Esophagus muscularis mucosa (tissue), 4 donors: ENCODE results near the gene TCF7L2. TPM values are rescaled to one million over a fixed set of nuclear protein-coding genes. Genes with fewer than 3 reads are reported as not detected.

Experiments used
- DNase-seq: peaks from one replicate; pipeline ENCODE4 v3.0.0-alpha.2; 2017; ENCODE audit errors: extremely low spot score
- H3K27ac ChIP-seq, 4 donors: fragments of 200-600 bp; sonication (generic); replicated peaks in 1 of 4; 1 replicate in 3 of 4; 2 replicates in 1 of 4; pipeline ENCODE4 v1.5.1; 2016 to 2019; ENCODE audit warnings: mild to moderate bottlenecking in 1 of 4
- H3K27me3 ChIP-seq, 4 donors: fragments of 200-600 bp; sonication (generic); one replicate each; pipeline versions ENCODE4 v1.5.1 to v1.6.0; 2016 to 2019
- H3K36me3 ChIP-seq, 4 donors: fragments of 200-600 bp; sonication (generic); one replicate each; pipeline ENCODE4 v1.5.1; 2016 to 2019
- H3K4me1 ChIP-seq, 4 donors: fragments of 200-600 bp; sonication (generic); one replicate each; pipeline ENCODE4 v1.5.1; 2016 to 2019
- H3K4me3 ChIP-seq, 4 donors: fragments of 200-600 bp; sonication (generic); 1 replicate in 2 of 4; 2 replicates in 2 of 4; pipeline ENCODE4 v1.5.1; 2016 to 2019; ENCODE audit warnings: mild to moderate bottlenecking in 4 of 4, moderate library complexity in 1 of 4
- H3K9me3 ChIP-seq, 4 donors: fragments of 200-600 bp; sonication (generic); 1 replicate in 3 of 4; 2 replicates in 1 of 4; pipeline ENCODE4 v1.5.1; 2016 to 2019
- EP300 ChIP-seq: sonication (generic); formaldehyde crosslinking; IDR thresholded peaks from one replicate; pipeline ENCODE4 v1.6.1; 2017; ENCODE audit warnings: antibody characterized with exemption
- POLR2A ChIP-seq: fragments of 450-650 bp; IDR thresholded peaks from one replicate; pipeline ENCODE4 v1.6.1; 2017; ENCODE audit warnings: antibody characterized with exemption, moderate library complexity, mild to moderate bottlenecking, low read depth
- POLR2AphosphoS5 ChIP-seq, 2 donors: sonication (generic); formaldehyde crosslinking; IDR thresholded peaks; one replicate each; pipeline ENCODE4 v1.6.1; 2017; ENCODE audit warnings: antibody characterized with exemption in 2 of 2
- WGBS: methylation state at CpG from one replicate; pipeline ENCODE4 v1.1.5; 2018; 5-methylcytosine and 5-hydroxymethylcytosine counted together
- intact Hi-C: fragments of 100-400 bp; cut with DNase I; formaldehyde crosslinking; loops from one replicate; pipeline ENCODE4 v1.15.1; 2023
- total RNA-seq, 4 donors: library from RNA; depleted of rRNA; stranded (reverse); fragments of >200 nt; gene quantifications; one replicate each; pipeline versions ENCODE4 v1.1.0 to v1.2.1, GENCODE V29; 2016
- TF ChIP-seq, protein P1 (sequence below), 3 experiments: fragments of 200-600 bp in 2 of 3; fragments of 450-650 bp in 1 of 3; sonication (generic) in 2 of 3; IDR thresholded peaks; one replicate each; pipeline ENCODE4 v1.5.1; 2017 to 2019; ENCODE audit warnings: antibody characterized with exemption in 3 of 3, mild to moderate bottlenecking in 2 of 3, moderate library complexity in 1 of 3

TCF7L2 gene
- total RNA-seq, 4 donors from 2014 or later: 7.8 to 24.1 (median 19.2) TPM

GRCh38 chr10:113118882-113119281, 168.8 kb downstream of the TCF7L2 start:
- Histone ChIP-seq H3K36me3 (no peaks in the 10 kb centered on the region), H3K27ac (no peak overlapping the region), H3K9me3 (no peaks in the 10 kb centered on the region), H3K4me3 (no peak overlapping the region), H3K27me3 (no peaks in the 10 kb centered on the region), H3K4me1 (no peaks in the 10 kb centered on the region)
- intact Hi-C loops: no loop called here
- TF ChIP-seq EP300: no peak
- TF ChIP-seq, protein P1, sequence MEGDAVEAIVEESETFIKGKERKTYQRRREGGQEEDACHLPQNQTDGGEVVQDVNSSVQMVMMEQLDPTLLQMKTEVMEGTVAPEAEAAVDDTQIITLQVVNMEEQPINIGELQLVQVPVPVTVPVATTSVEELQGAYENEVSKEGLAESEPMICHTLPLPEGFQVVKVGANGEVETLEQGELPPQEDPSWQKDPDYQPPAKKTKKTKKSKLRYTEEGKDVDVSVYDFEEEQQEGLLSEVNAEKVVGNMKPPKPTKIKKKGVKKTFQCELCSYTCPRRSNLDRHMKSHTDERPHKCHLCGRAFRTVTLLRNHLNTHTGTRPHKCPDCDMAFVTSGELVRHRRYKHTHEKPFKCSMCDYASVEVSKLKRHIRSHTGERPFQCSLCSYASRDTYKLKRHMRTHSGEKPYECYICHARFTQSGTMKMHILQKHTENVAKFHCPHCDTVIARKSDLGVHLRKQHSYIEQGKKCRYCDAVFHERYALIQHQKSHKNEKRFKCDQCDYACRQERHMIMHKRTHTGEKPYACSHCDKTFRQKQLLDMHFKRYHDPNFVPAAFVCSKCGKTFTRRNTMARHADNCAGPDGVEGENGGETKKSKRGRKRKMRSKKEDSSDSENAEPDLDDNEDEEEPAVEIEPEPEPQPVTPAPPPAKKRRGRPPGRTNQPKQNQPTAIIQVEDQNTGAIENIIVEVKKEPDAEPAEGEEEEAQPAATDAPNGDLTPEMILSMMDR (IDR thresholded peaks at IDR 0.05): no peak
- no peak for TF ChIP-seq POLR2AphosphoS5 (IDR thresholded peaks at IDR 0.05)
- no peak for TF ChIP-seq POLR2A
- 93% methylated on average over 15 of the region's 15 CpGs for WGBS
- no peak for DNase-seq

DNA sequence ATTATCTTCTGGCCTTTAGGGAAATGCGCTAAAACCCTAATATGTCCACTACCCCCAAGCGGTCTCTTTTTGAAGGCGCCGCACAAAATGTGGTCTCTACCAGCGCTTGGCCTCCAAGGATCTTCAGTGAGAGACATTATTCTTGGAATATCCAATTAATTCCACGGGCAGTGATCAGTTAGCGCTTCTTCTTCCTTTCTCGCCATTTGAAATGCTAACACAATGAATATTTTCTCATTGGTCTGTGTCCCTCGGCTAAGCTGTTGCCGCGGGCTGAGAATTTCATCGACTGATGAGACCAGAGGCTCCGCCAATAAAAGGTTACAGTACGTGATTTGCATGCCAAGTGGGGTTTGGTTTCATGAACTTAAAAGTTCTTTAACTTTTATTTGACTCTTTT, 169.8 kb downstream of the TCF7L2 start:
- intact Hi-C loops: no loop called here
- TF ChIP-seq, protein P1 (IDR thresholded peaks at IDR 0.05): no peak
- no peak for TF ChIP-seq POLR2AphosphoS5 (IDR thresholded peaks at IDR 0.05)
- no peak for TF ChIP-seq POLR2A
- no peak for TF ChIP-seq EP300
- no peaks in the 10 kb centered on the region for H3K36me3 ChIP-seq
- no peak overlapping the region for H3K27ac ChIP-seq
- DNase-seq: no peak
- no peaks in the 10 kb centered on the region for H3K4me1 ChIP-seq
- no peaks in the 10 kb centered on the region for H3K9me3 ChIP-seq
- WGBS: 97% methylated on average over 14 of the region's 14 CpGs
- no peak overlapping the region for H3K4me3 ChIP-seq
- H3K27me3 ChIP-seq: no peaks in the 10 kb centered on the region

DNA sequence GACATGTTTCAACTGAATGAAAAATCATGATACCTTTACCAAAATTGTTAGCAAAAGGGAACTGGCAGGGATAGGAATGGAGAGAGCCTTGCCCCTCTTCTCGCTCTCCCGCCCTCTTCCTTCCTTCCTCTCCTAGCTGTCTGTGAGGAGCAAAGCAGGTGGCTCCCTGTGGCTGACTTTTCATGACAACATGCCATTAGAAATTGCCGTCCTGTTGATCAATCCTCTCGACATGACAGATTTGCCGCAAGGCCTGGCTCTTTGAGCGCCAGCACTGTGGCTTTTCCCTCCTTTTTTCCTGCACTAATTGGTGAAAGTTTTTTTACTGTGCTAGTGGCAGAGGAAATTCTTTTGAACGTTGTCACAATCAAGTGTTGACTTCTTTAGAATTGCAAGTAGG, 171.1 kb downstream of the TCF7L2 start:
- 75% methylated on average over 7 of the region's 7 CpGs for WGBS
- Histone ChIP-seq H3K4me3 (no peak overlapping the region), H3K9me3 (no peaks in the 10 kb centered on the region), H3K4me1 (peaks cover 0 to 5% (median 1%) of the 10 kb centered on the region in 4 donors), H3K27ac (no peak overlapping the region), H3K27me3 (no peaks in the 10 kb centered on the region), H3K36me3 (no peaks in the 10 kb centered on the region)
- intact Hi-C loops: no loop called here
- DNase-seq: no peak
- TF ChIP-seq, protein P1 (IDR thresholded peaks at IDR 0.05): no peak

DNA sequence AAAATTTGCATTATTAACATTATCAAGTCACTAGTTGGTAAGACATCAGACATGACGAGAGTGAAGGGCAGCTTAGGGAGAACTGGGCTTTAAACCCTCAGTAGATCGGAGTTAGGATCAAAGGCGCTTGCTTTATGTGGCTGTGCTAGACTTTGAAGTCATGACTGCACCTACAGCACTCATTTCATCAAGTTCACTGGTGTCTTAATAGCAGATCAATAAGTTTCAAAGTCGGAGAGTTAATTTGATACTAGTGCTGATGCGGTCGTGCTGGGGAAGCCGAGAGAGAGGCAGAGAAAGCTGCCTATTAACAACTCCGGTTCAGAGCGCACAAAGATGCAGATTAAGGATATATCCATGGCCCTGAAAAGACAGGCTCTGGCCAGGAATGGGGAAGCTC, 172.9 kb downstream of the TCF7L2 start:
- peaks cover 0 to 19% (median 12%) of the 10 kb centered on the region in 4 donors for H3K4me1 ChIP-seq
- no peak overlapping the region for H3K4me3 ChIP-seq
- WGBS: 94% methylated on average over 9 of the region's 9 CpGs
- intact Hi-C loops: no loop called here
- TF ChIP-seq POLR2A: no peak
- no peak for DNase-seq
- H3K27ac ChIP-seq: no peak overlapping the region
- H3K27me3 ChIP-seq: no peaks in the 10 kb centered on the region
- H3K9me3 ChIP-seq: no peaks in the 10 kb centered on the region
- no peaks in the 10 kb centered on the region for H3K36me3 ChIP-seq

- H3K36me3 ChIP-seq: no peaks in the 10 kb centered on the region
- H3K4me3 ChIP-seq: no peak overlapping the region
- no peak overlapping the region for H3K27ac ChIP-seq
- no peaks in the 10 kb centered on the region for H3K27me3 ChIP-seq
- no peak for DNase-seq
- peaks cover 0 to 19% (median 14%) of the 10 kb centered on the region in 4 donors for H3K4me1 ChIP-seq
- TF ChIP-seq POLR2AphosphoS5 (IDR thresholded peaks at IDR 0.05): no peak
- TF ChIP-seq POLR2A: no peak
- TF ChIP-seq, protein P1 (IDR thresholded peaks at IDR 0.05): no peak
- TF ChIP-seq EP300: no peak
- intact Hi-C loops: loop anchor here (5.0 kb wide), 1 partner anchor 167 kb away; no protein-coding TSS in a partner anchor
- H3K9me3 ChIP-seq: no peaks in the 10 kb centered on the region
- 93% methylated on average over 11 of the region's 11 CpGs for WGBS
Observed at GRCh38 chr10:113124724-113125123, 174.7 kb downstream of the TCF7L2 start.
